GM23338 (cell line): Measurements from ENCODE around the gene MICAL1. TPM values are rescaled to one million over a fixed set of nuclear protein-coding genes. Genes with fewer than 3 reads are reported as not detected.

Experiments
- ATAC-seq: fragments of 200-7000 bp; cut with Tn5 transposase; 3 replicates; pipeline ENCODE4 v1.9.1; 2020
- DNase-seq: peaks from one replicate; pipeline ENCODE4 v3.0.0-alpha.2; 2015; ENCODE audit warnings: low spot score
- H2AFZ ChIP-seq: fragments of 200-600 bp; sonication (generic); 2 replicates; pipeline ENCODE4 v1.8.0; 2016; ENCODE audit warnings: antibody characterized with exemption, mild to moderate bottlenecking, moderate library complexity
- H3F3A ChIP-seq: fragments of 200-600 bp; sonication (generic); replicated peaks from 2 replicates; pipeline ENCODE4 v1.8.0; 2017; ENCODE audit warnings: antibody characterized with exemption, mixed run types, low read depth
- H3K27ac ChIP-seq: fragments of 200-600 bp; sonication (generic); 2 replicates; pipeline ENCODE4 v1.6.1; 2016; ENCODE audit warnings: low read depth
- H3K27me3 ChIP-seq: fragments of 200-600 bp; sonication (generic); 2 replicates; pipeline ENCODE4 v1.8.0; 2016; ENCODE audit warnings: mild to moderate bottlenecking, mixed run types, moderate library complexity; ENCODE audit not compliant: insufficient read depth
- H3K36me3 ChIP-seq: fragments of 200-600 bp; sonication (generic); 2 replicates; pipeline ENCODE4 v1.8.0; 2016; ENCODE audit warnings: mild to moderate bottlenecking; ENCODE audit not compliant: insufficient read depth
- H3K4me1 ChIP-seq: fragments of 200-600 bp; sonication (generic); 2 replicates; pipeline ENCODE4 v1.8.0; 2016; ENCODE audit warnings: mild to moderate bottlenecking, moderate library complexity; ENCODE audit not compliant: insufficient read depth
- H3K4me2 ChIP-seq: fragments of 200-600 bp; sonication (generic); 2 replicates; pipeline ENCODE4 v1.7.1; 2017; ENCODE audit warnings: mixed run types
- H3K4me3 ChIP-seq: fragments of 200-600 bp; sonication (generic); 2 replicates; pipeline ENCODE4 v1.6.1; 2016; ENCODE audit warnings: mixed run types
- H3K79me2 ChIP-seq: fragments of 200-600 bp; sonication (generic); replicated peaks from 2 replicates; pipeline ENCODE4 v1.8.0; 2017; ENCODE audit warnings: mild to moderate bottlenecking; ENCODE audit not compliant: insufficient read depth
- H3K9me2 ChIP-seq: fragments of 200-600 bp; sonication (generic); 2 replicates; pipeline ENCODE4 v1.8.0; 2017; ENCODE audit not compliant: insufficient read depth
- H4K20me1 ChIP-seq: fragments of 200-600 bp; sonication (generic); replicated peaks from 2 replicates; pipeline ENCODE4 v1.8.0; 2017; ENCODE audit warnings: mild to moderate bottlenecking; ENCODE audit not compliant: insufficient read depth
- H3K27ac Mint-ChIP-seq: 2 replicates; pipeline ENCODE4 v1.8.0; 2020; ENCODE audit warnings: inconsistent platforms, mild to moderate bottlenecking, moderate library complexity, mixed read lengths
- H3K27me3 Mint-ChIP-seq: 3 replicates; pipeline ENCODE4 v1.8.0; 2022; ENCODE audit warnings: low read depth, mild to moderate bottlenecking, moderate library complexity, mixed read lengths, inconsistent platforms; ENCODE audit not compliant: insufficient read depth, poor library complexity
- H3K36me3 Mint-ChIP-seq: 3 replicates; pipeline ENCODE4 v1.8.0; 2021; ENCODE audit warnings: low read depth, mild to moderate bottlenecking, inconsistent platforms, moderate library complexity, mixed read lengths
- H3K4me1 Mint-ChIP-seq: 3 replicates; pipeline ENCODE4 v1.8.0; 2020; ENCODE audit warnings: mild to moderate bottlenecking, inconsistent platforms, mixed read lengths
- H3K4me3 Mint-ChIP-seq: 3 replicates; pipeline ENCODE4 v1.8.0; 2021; ENCODE audit warnings: moderate library complexity, mild to moderate bottlenecking, inconsistent platforms, mixed read lengths
- H3K9me3 Mint-ChIP-seq: 3 replicates; pipeline ENCODE4 v1.8.0; 2020; ENCODE audit warnings: moderate library complexity, mild to moderate bottlenecking, inconsistent platforms, mixed read lengths
- CREB1 ChIP-seq: fragments of 250-450 bp; sonication (Bioruptor Pico); IDR thresholded peaks from 2 replicates; pipeline ENCODE4 v1.5.0; 2020; ENCODE audit warnings: low read depth, mild to moderate bottlenecking, moderate library complexity
- EZH2 ChIP-seq: fragments of 200-600 bp; sonication (generic); IDR thresholded peaks from one replicate; pipeline ENCODE4 v1.8.0; 2017; ENCODE audit warnings: antibody characterized with exemption, mild to moderate bottlenecking, low read depth; ENCODE audit not compliant: unreplicated experiment
- NANOG ChIP-seq: IDR thresholded peaks from 2 replicates; pipeline ENCODE4 v1.6.1; 2016; ENCODE audit warnings: antibody characterized with exemption, borderline replicate concordance
- REST ChIP-seq: IDR thresholded peaks from one replicate; pipeline ENCODE4 v1.6.1; 2018; ENCODE audit warnings: antibody characterized with exemption; ENCODE audit not compliant: unreplicated experiment
- ZNF114 ChIP-seq: fragments of 250-450 bp; sonication (Bioruptor Pico); IDR thresholded peaks from 2 replicates; pipeline ENCODE4 v1.5.0; 2020; ENCODE audit warnings: mild to moderate bottlenecking, moderate library complexity
- polyA plus RNA-seq: library from polyadenylated mRNA; unstranded; fragments of >200 nt; fragmentation: Nextera tagmentation; extraction: Ambion mirVana; gene quantifications from 2 replicates; pipeline ENCODE4 v1.2.1, GENCODE V29; 2016
- total RNA-seq: library from RNA; depleted of rRNA; stranded (reverse); fragments of >200 nt; shearing (Covaris generic); gene quantifications from 2 replicates; pipeline ENCODE4 v1.2.3, GENCODE V29; 2014
- TF ChIP-seq, protein P1 (sequence below): fragments of 250-450 bp; sonication (Bioruptor Pico); IDR thresholded peaks from 2 replicates; pipeline ENCODE4 v1.5.0; 2020; ENCODE audit warnings: mild to moderate bottlenecking, moderate library complexity
- TF ChIP-seq, protein P2 (sequence below): IDR thresholded peaks from 2 replicates; pipeline ENCODE4 v1.6.1; 2016; ENCODE audit warnings: antibody characterized with exemption
- TF ChIP-seq, protein P3 (sequence below), 2 experiments: fragments of 200-600 bp in 1 of 2; sonication (generic) in 1 of 2; conservative IDR thresholded peaks; 2 replicates each; pipeline versions ENCODE4 v1.5.1 to v1.6.1; 2016 to 2017; ENCODE audit warnings: antibody characterized with exemption in 2 of 2, low read depth in 2 of 2, mild to moderate bottlenecking in 2 of 2, moderate library complexity in 1 of 2

MICAL1 gene
- total and polyA plus RNA-seq, 2 experiments from 2014 or later, result 27.8 to 77.8 TPM

DNA sequence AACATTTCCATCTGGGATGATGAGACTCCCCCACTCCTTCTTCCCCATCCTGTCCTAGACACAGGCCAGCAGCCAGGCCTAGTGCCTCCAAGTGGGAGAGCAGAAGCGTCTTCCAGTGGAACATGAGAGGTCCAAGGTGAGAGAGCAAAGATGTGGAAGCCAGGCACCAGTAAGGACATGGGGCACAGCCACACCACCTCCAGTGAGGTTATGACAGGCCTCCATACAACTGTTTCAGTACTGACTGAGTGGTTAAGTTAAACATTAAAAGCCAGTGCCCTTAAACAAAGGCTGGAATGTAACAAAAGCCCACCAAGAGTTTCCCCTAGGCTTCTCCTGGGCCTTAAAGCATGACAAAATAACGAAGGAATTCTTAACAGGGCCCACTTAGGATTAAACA lies 22.2 kb upstream of the MICAL1 start (continued):
- TF ChIP-seq, protein P1, sequence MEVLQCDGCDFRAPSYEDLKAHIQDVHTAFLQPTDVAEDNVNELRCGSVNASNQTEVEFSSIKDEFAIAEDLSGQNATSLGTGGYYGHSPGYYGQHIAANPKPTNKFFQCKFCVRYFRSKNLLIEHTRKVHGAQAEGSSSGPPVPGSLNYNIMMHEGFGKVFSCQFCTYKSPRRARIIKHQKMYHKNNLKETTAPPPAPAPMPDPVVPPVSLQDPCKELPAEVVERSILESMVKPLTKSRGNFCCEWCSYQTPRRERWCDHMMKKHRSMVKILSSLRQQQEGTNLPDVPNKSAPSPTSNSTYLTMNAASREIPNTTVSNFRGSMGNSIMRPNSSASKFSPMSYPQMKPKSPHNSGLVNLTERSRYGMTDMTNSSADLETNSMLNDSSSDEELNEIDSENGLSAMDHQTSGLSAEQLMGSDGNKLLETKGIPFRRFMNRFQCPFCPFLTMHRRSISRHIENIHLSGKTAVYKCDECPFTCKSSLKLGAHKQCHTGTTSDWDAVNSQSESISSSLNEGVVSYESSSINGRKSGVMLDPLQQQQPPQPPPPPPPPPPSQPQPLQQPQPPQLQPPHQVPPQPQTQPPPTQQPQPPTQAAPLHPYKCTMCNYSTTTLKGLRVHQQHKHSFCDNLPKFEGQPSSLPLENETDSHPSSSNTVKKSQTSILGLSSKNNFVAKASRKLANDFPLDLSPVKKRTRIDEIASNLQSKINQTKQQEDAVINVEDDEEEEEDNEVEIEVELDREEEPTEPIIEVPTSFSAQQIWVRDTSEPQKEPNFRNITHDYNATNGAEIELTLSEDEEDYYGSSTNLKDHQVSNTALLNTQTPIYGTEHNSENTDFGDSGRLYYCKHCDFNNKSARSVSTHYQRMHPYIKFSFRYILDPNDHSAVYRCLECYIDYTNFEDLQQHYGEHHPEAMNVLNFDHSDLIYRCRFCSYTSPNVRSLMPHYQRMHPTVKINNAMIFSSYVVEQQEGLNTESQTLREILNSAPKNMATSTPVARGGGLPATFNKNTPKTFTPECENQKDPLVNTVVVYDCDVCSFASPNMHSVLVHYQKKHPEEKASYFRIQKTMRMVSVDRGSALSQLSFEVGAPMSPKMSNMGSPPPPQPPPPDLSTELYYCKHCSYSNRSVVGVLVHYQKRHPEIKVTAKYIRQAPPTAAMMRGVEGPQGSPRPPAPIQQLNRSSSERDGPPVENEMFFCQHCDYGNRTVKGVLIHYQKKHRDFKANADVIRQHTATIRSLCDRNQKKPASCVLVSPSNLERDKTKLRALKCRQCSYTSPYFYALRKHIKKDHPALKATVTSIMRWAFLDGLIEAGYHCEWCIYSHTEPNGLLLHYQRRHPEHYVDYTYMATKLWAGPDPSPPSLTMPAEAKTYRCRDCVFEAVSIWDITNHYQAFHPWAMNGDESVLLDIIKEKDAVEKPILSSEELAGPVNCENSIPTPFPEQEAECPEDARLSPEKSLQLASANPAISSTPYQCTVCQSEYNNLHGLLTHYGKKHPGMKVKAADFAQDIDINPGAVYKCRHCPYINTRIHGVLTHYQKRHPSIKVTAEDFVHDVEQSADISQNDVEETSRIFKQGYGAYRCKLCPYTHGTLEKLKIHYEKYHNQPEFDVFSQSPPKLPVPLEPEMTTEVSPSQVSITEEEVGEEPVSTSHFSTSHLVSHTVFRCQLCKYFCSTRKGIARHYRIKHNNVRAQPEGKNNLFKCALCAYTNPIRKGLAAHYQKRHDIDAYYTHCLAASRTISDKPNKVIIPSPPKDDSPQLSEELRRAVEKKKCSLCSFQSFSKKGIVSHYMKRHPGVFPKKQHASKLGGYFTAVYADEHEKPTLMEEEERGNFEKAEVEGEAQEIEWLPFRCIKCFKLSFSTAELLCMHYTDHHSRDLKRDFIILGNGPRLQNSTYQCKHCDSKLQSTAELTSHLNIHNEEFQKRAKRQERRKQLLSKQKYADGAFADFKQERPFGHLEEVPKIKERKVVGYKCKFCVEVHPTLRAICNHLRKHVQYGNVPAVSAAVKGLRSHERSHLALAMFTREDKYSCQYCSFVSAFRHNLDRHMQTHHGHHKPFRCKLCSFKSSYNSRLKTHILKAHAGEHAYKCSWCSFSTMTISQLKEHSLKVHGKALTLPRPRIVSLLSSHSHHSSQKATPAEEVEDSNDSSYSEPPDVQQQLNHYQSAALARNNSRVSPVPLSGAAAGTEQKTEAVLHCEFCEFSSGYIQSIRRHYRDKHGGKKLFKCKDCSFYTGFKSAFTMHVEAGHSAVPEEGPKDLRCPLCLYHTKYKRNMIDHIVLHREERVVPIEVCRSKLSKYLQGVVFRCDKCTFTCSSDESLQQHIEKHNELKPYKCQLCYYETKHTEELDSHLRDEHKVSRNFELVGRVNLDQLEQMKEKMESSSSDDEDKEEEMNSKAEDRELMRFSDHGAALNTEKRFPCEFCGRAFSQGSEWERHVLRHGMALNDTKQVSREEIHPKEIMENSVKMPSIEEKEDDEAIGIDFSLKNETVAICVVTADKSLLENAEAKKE (CRISPR knock-in tag), result no peak
- no peak for TF ChIP-seq ZNF114 (CRISPR knock-in tag)
- no peak for TF ChIP-seq CREB1 (CRISPR knock-in tag)
- TF ChIP-seq EZH2, result no peak

DNA sequence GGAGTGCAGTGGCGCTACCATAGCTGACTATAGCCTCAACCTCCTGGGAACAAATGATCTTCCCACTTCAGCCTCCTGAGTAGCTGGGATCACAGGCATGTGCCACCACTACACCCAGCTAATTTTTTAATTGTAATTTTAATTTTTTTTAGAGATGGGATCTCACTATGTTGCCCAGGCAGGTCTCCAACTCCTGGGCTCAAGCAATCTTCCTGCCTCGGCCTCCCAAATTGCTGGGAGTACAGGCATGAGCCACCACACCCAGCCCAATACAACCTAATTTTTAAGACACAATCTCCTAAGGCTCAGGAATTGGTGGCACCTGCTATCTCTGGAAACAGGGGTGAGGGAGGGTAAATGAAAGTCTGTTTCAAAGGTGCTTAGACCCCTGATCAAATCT lies 21.6 kb upstream of the MICAL1 start:
- Histone ChIP-seq H3F3A (no peaks in the 10 kb centered on the region), H3K9me2 (no peaks in the 10 kb centered on the region), H3K27ac (no peak overlapping the region), H3K79me2 (peaks cover 76% of the 10 kb centered on the region), H4K20me1 (peaks cover 56% of the 10 kb centered on the region), H3K4me3 (no peak overlapping the region), H3K27me3 (no peaks in the 10 kb centered on the region), H3K4me1 (peaks cover 40% of the 10 kb centered on the region), H3K36me3 (peaks cover 59% of the 10 kb centered on the region), H3K4me2 (0 out of 2 replicates have a peak overlapping the region, but pooled peaks have one; percentile 25), H2AFZ (no peak overlapping the region)
- no peak for ATAC-seq
- Mint-ChIP-seq H3K9me3 (no peaks in the 10 kb centered on the region), H3K4me1 (peaks cover 37% of the 10 kb centered on the region), H3K4me3 (peak overlapping the region; percentile 17; the same call in 1 of the 3 replicates), H3K36me3 (peaks cover 83% of the 10 kb centered on the region), H3K27ac (no peak overlapping the region), H3K27me3 (peaks cover 5% of the 10 kb centered on the region)
- no peak for DNase-seq
- no peak for TF ChIP-seq CREB1 (CRISPR knock-in tag)
- no peak for TF ChIP-seq REST
- no peak for TF ChIP-seq NANOG
- TF ChIP-seq, protein P2, sequence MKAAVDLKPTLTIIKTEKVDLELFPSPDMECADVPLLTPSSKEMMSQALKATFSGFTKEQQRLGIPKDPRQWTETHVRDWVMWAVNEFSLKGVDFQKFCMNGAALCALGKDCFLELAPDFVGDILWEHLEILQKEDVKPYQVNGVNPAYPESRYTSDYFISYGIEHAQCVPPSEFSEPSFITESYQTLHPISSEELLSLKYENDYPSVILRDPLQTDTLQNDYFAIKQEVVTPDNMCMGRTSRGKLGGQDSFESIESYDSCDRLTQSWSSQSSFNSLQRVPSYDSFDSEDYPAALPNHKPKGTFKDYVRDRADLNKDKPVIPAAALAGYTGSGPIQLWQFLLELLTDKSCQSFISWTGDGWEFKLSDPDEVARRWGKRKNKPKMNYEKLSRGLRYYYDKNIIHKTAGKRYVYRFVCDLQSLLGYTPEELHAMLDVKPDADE, result no peak
- TF ChIP-seq, protein P3, sequence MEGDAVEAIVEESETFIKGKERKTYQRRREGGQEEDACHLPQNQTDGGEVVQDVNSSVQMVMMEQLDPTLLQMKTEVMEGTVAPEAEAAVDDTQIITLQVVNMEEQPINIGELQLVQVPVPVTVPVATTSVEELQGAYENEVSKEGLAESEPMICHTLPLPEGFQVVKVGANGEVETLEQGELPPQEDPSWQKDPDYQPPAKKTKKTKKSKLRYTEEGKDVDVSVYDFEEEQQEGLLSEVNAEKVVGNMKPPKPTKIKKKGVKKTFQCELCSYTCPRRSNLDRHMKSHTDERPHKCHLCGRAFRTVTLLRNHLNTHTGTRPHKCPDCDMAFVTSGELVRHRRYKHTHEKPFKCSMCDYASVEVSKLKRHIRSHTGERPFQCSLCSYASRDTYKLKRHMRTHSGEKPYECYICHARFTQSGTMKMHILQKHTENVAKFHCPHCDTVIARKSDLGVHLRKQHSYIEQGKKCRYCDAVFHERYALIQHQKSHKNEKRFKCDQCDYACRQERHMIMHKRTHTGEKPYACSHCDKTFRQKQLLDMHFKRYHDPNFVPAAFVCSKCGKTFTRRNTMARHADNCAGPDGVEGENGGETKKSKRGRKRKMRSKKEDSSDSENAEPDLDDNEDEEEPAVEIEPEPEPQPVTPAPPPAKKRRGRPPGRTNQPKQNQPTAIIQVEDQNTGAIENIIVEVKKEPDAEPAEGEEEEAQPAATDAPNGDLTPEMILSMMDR (conservative IDR thresholded peaks at IDR 0.05; ENCODE audit: low read depth in 2 of 2), result no peak
- no peak for TF ChIP-seq ZNF114 (CRISPR knock-in tag)
